Body of pancreas (tissue), 4 donors: ENCODE measurements around the gene PERM1.

Experiments used
- CTCF ChIP-seq, 7 experiments: fragments of 450-650 bp in 4 of 7; fragments of 200-600 bp in 3 of 7; sonication (generic) in 3 of 7; IDR thresholded peaks; one replicate each; pipeline ENCODE4 v1.5.1; 2016 to 2019; ENCODE audit warnings: antibody characterized with exemption in 7 of 7
- POLR2A ChIP-seq, 3 donors: fragments of 450-650 bp; IDR thresholded peaks; one replicate each; pipeline ENCODE4 v1.6.1; 2016; ENCODE audit warnings: antibody characterized with exemption in 3 of 3, mild to moderate bottlenecking in 2 of 3

GRCh38 chr1:969260-969855, 12.5 kb downstream of the PERM1 start:
- no peak for TF ChIP-seq CTCF (IDR thresholded peaks at IDR 0.05)
- TF ChIP-seq POLR2A (IDR thresholded peaks at IDR 0.05): no peak
